AG04450 (cell line): ENCODE data around the gene ACOXL. TPM values are rescaled to one million over a fixed set of nuclear protein-coding genes. Genes with fewer than 3 reads are reported as not detected.
A peak's percentile ranks its signal among the peaks of the same experiment; 100 is the strongest.

Experiments
- CTCF ChIA-PET: fragments of 300-600, 350-600 bp; formaldehyde crosslinking; extraction: SDS; loops from one replicate; lab custom pipeline; 2022; ENCODE audit warnings: antibody characterized with exemption, inconsistent platforms; lab: Charles Lee
- POLR2A ChIA-PET: fragments of 350-600 bp; formaldehyde crosslinking; extraction: SDS; loops from one replicate; lab custom pipeline; 2021; ENCODE audit warnings: antibody characterized with exemption, inconsistent platforms; lab: Yijun Ruan, JAX
- DNase-seq: peaks from one replicate; pipeline ENCODE4 v3.0.0-alpha.2; 2011; ENCODE audit warnings: low read depth, low spot score
- H3K27ac ChIP-seq: one replicate; pipeline ENCODE4 v1.5.1; 2012; ENCODE audit warnings: low read depth, low read length, control low read depth
- H3K27me3 ChIP-seq: one replicate; pipeline ENCODE4 v1.6.0; 2012; ENCODE audit warnings: low read length; ENCODE audit not compliant: control insufficient read depth, insufficient read depth
- H3K4me3 ChIP-seq: 2 replicates; pipeline ENCODE4 v1.5.1; 2011; ENCODE audit warnings: mild to moderate bottlenecking, low read depth, low read length, control low read depth
- H3K9me3 ChIP-seq: 2 replicates; pipeline ENCODE4 v1.5.1; 2012; ENCODE audit warnings: low read length; ENCODE audit not compliant: control insufficient read depth, insufficient read depth
- CTCF ChIP-seq: IDR thresholded peaks from 2 replicates; pipeline ENCODE4 v1.5.1; 2011; ENCODE audit warnings: low read depth, low read length, control low read depth, inconsistent platforms
- polyA plus RNA-seq: library from polyadenylated mRNA; depleted of rRNA; stranded (reverse); fragments of >200 nt; gene quantifications from 2 replicates; pipeline ENCODE4 v1.2.3, GENCODE V29; 2011

Gene ACOXL
- polyA plus RNA-seq, 1 experiment = not detected

DNA sequence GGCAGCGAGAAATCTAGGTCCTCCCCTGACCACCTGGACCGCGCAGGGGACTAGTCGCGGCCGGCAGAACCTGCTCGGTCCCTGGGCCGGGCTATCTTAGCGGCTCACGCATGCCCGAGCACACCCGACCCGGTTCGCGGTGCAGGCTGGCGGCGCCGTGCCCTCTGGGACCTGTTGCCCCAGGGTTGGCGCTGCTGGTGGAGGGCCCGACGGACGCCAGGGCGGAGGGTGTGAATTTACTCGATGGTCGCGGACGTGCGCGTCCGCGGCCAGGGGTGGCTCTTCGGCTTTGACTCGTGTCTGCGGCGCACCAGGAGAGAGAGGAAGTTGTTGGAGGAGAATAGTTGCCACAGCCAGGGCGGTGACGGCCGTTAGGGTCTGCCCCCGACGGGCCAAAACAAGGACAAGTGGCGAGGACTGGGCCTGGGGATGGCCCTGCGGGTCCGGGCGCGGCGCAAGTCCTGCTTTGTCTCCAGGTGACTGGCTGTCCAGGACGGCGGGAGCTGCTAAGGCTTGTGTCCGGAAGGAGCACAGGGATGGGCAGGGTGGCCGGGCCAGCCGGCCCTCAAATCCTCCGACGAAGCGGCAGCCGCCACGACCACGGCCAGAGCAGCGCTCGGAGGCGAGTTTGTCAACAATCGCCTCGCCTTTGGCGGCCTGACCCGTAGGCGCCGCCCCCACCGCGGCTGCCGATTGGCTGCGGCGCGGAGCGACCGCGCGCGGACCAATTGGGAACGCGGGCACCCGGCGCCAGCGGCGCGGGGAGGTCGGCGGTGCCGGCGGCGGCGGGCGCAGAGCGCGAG is 389.7 kb downstream of the ACOXL start:
- Histone ChIP-seq H3K4me3 (peak overlapping the region; percentile 90), H3K9me3 (peaks cover 16% of the 10 kb centered on the region), H3K27me3 (peaks cover 19% of the 10 kb centered on the region), H3K27ac (peak overlapping the region; percentile 22)
- POLR2A ChIA-PET = interaction anchor here (0.5 kb wide), 1 partner anchor 508 kb away, joined by 4 read pairs; no protein-coding TSS in a partner anchor
- no peak for TF ChIP-seq CTCF
- CTCF ChIA-PET = no interaction called here
- DNase-seq = peak; percentile 55

DNA sequence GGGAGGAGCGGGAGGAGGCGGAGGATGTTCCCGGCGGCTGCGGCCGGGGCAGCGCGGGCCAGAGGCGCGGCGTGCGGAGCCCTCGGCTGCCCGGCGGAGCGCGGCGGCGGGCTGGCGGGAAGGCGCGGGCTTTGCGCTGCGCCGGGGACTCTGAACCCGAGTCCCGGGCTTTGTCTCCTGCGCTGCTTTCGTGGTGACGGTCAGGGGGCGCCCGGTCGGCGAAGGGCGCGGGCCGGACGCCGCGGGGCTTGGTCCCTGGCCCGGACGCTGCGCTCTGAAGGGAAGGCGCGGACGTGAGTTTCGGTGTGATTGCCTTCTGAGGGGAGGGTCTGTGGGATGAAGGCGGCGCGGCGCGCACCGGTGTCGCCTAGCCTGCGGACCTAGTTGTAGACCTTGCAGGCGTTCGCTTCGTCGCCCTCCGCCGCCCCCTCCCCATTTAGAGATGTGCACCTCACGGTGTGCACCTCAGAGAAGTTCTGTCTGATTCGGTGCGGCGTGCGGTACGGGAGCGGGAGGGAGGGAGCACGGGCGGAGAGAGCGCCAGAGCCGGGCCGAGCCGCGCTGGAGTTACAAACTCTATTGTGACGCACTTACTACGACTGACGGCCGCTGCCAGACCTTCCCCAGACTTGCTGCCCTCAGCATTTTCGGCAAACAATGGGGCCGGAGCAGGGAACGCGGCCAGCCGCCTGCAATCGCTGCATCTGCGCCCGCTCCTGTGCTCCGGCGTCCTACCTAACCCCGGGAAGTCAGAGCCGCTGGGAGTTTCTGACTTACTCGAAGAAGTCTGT is 390.5 kb downstream of the ACOXL start:
- no peak for TF ChIP-seq CTCF
- peak overlapping the region; percentile 61 for H3K27ac ChIP-seq
- ChIA-PET POLR2A (no interaction called here), CTCF (no interaction called here)
- peaks cover 16% of the 10 kb centered on the region for H3K9me3 ChIP-seq
- peak; percentile 42 for DNase-seq
- peaks cover 19% of the 10 kb centered on the region for H3K27me3 ChIP-seq
- H3K4me3 ChIP-seq = peak overlapping the region; percentile 90

GRCh38 chr2:111123751-111124150 is 391.4 kb downstream of the ACOXL start:
- H3K9me3 ChIP-seq = peaks cover 13% of the 10 kb centered on the region
- no peak overlapping the region for H3K27ac ChIP-seq
- peaks cover 15% of the 10 kb centered on the region for H3K27me3 ChIP-seq
- POLR2A ChIA-PET = no interaction called here
- CTCF ChIA-PET = no interaction called here
- no peak overlapping the region; the same call in 1 of the 2 replicates for H3K4me3 ChIP-seq
- DNase-seq = no peak
- no peak for TF ChIP-seq CTCF

- DNase-seq = no peak
- no peaks in the 10 kb centered on the region for H3K27me3 ChIP-seq
- no peak for TF ChIP-seq CTCF
- no peak overlapping the region for H3K27ac ChIP-seq
- CTCF ChIA-PET = no interaction called here
- H3K9me3 ChIP-seq = no peaks in the 10 kb centered on the region; the same call in 1 of the 2 replicates
- POLR2A ChIA-PET = no interaction called here
- no peak overlapping the region for H3K4me3 ChIP-seq
Measured at GRCh38 chr2:111126581-111126980, 394.2 kb downstream of the ACOXL start.

DNA sequence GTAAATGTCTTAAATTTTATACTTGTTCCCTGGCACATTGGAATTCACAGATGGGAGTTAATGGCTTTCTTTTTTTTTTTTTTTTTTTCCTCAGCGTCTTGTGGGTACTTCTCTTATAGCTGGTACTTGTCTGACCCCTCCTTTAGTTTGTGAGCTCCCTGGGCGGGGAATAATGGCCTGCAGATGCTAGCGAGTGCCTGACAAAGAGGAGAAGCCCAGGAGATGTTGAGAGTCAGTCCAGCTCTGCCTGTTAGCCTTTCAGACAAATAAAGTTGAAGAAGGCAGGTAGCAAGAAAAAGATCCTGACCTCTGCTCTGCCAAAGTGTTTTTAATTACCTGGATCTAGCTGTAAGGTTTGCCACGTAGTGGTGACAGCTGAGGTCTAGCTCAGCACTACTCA is 395.0 kb downstream of the ACOXL start:
- H3K27me3 ChIP-seq = no peaks in the 10 kb centered on the region
- no peak overlapping the region for H3K27ac ChIP-seq
- H3K9me3 ChIP-seq = no peaks in the 10 kb centered on the region
- POLR2A ChIA-PET = no interaction called here
- no peak overlapping the region for H3K4me3 ChIP-seq
- no peak for DNase-seq
- CTCF ChIA-PET = no interaction called here
- no peak for TF ChIP-seq CTCF
